Spleen (tissue), 7 donors: ENCODE measurements around the gene C2orf69.

Source experiments
- POLR2A ChIP-seq, 3 donors: fragments of 450-650 bp; IDR thresholded peaks; one replicate each; pipeline ENCODE4 v1.5.1; 2017; ENCODE audit warnings: antibody characterized with exemption in 3 of 3, mild to moderate bottlenecking in 1 of 3
- POLR2AphosphoS5 ChIP-seq, 3 donors: sonication (generic); formaldehyde crosslinking; IDR thresholded peaks; one replicate each; pipeline ENCODE4 v1.5.1; 2017; ENCODE audit warnings: antibody characterized with exemption in 3 of 3
- TF ChIP-seq, protein P1 (sequence below), 11 experiments: fragments of 200-600 bp in 7 of 11; fragments of 450-650 bp in 4 of 11; sonication (generic) in 4 of 11; IDR thresholded peaks in 8 of 11; conservative IDR thresholded peaks in 3 of 11; 1 replicate in 7 of 11; 2 replicates in 4 of 11; pipeline versions ENCODE4 v1.4.0 to v1.8.0; 2016 to 2021; ENCODE audit warnings: antibody characterized with exemption in 11 of 11, inconsistent platforms in 4 of 11, mild to moderate bottlenecking in 1 of 11
- donor health status: DM: no; HTN: no; CAD: no; lungs with moderate emphysema.
- donor health status: DM: no; HTN: no; CAD: no.
- donor health status: DM: no; HTN: no; CAD: no.

DNA sequence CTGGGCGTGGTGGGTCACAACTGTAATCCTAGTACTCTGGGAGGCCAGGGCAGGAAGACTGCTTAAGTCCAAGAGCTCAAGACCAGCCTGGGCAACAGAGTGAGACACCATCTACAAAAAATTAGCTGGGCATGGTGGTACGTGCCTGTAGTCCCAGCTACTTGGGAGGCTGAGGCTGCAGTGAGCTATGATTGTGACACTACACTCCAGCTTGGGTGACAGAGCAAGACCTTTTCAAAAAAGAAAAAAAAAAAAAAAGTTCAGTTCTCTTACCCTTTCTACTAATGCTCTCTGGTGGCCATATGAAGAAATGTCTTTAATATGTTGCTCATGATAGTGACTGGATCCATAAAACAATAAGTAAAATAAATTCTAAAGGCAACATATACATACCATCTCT lies 29.3 kb downstream of the C2orf69 start:
- TF ChIP-seq POLR2AphosphoS5 (IDR thresholded peaks at IDR 0.05): no peak
- TF ChIP-seq, protein P1, sequence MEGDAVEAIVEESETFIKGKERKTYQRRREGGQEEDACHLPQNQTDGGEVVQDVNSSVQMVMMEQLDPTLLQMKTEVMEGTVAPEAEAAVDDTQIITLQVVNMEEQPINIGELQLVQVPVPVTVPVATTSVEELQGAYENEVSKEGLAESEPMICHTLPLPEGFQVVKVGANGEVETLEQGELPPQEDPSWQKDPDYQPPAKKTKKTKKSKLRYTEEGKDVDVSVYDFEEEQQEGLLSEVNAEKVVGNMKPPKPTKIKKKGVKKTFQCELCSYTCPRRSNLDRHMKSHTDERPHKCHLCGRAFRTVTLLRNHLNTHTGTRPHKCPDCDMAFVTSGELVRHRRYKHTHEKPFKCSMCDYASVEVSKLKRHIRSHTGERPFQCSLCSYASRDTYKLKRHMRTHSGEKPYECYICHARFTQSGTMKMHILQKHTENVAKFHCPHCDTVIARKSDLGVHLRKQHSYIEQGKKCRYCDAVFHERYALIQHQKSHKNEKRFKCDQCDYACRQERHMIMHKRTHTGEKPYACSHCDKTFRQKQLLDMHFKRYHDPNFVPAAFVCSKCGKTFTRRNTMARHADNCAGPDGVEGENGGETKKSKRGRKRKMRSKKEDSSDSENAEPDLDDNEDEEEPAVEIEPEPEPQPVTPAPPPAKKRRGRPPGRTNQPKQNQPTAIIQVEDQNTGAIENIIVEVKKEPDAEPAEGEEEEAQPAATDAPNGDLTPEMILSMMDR (IDR thresholded peaks at IDR 0.05 in 8 of 11, conservative IDR thresholded peaks at IDR 0.05 in 3 of 11): peak in 4 of 11 experiments; percentile 10 to 25 (median 18)
- TF ChIP-seq POLR2A (IDR thresholded peaks at IDR 0.05): no peak
